MM.1S (cell line): Measurements from ENCODE around the gene DISC1.
"Not testable (repeated sequence)": the region's sequence is repeated elsewhere in the genome, so short reads cannot be mapped to it uniquely, and the experiment has no call there.

Source experiments
- DNase-seq: peaks from one replicate; pipeline ENCODE4 v3.0.0-alpha.2; 2015
- H2AFZ ChIP-seq: fragments of 300-600 bp; sonication (generic); 2 replicates; pipeline ENCODE4 v1.6.0; 2016; ENCODE audit warnings: antibody characterized with exemption, low read length
- H3F3A ChIP-seq: fragments of 300-600 bp; sonication (generic); 2 replicates; pipeline ENCODE4 v1.6.1; 2016; ENCODE audit warnings: mild to moderate bottlenecking, antibody characterized with exemption, low read length, moderate library complexity, mixed read lengths; ENCODE audit not compliant: insufficient read depth
- H3K27ac ChIP-seq: fragments of 300-600 bp; sonication (generic); 2 replicates; pipeline ENCODE4 v1.5.1; 2016; ENCODE audit warnings: mild to moderate bottlenecking, low read length
- H3K27me3 ChIP-seq: fragments of 300-600 bp; sonication (generic); replicated peaks from 2 replicates; pipeline ENCODE4 v1.6.0; 2016; ENCODE audit warnings: low read length; ENCODE audit not compliant: insufficient read depth
- H3K36me3 ChIP-seq: fragments of 300-600 bp; sonication (generic); replicated peaks from 2 replicates; pipeline ENCODE4 v1.6.1; 2016; ENCODE audit warnings: mild to moderate bottlenecking, low read length, mixed read lengths; ENCODE audit not compliant: insufficient read depth
- H3K4me1 ChIP-seq: fragments of 300-600 bp; sonication (generic); 2 replicates; pipeline ENCODE4 v1.6.1; 2016; ENCODE audit warnings: low read length, mixed read lengths
- H3K4me2 ChIP-seq: fragments of 300-600 bp; sonication (generic); 2 replicates; pipeline ENCODE4 v1.6.0; 2016; ENCODE audit warnings: low read depth, low read length
- H3K4me3 ChIP-seq: fragments of 300-600 bp; sonication (generic); 2 replicates; pipeline ENCODE4 v1.5.1; 2016; ENCODE audit warnings: low read length, mixed read lengths
- H3K79me2 ChIP-seq: fragments of 300-600 bp; sonication (generic); 2 replicates; pipeline ENCODE4 v1.6.1; 2016; ENCODE audit warnings: mixed run types, low read length, mixed read lengths
- H3K9ac ChIP-seq: fragments of 300-600 bp; sonication (generic); 2 replicates; pipeline ENCODE4 v1.6.1; 2016; ENCODE audit warnings: low read length, mixed read lengths
- H3K9me2 ChIP-seq: fragments of 300-600 bp; sonication (generic); replicated peaks from 2 replicates; pipeline ENCODE4 v1.6.1; 2016; ENCODE audit warnings: mild to moderate bottlenecking, low read length, mixed read lengths; ENCODE audit not compliant: insufficient read depth
- H3K9me3 ChIP-seq: fragments of 300-600 bp; sonication (generic); replicated peaks from 2 replicates; pipeline ENCODE4 v1.6.1; 2016; ENCODE audit warnings: mild to moderate bottlenecking, low read length, mixed read lengths; ENCODE audit not compliant: insufficient read depth
- H4K20me1 ChIP-seq: fragments of 300-600 bp; sonication (generic); 2 replicates; pipeline ENCODE4 v1.6.1; 2016; ENCODE audit warnings: mild to moderate bottlenecking, low read length, moderate library complexity, mixed read lengths; ENCODE audit not compliant: insufficient read depth
- CTCF ChIP-seq: fragments of 300-600 bp; sonication (generic); IDR thresholded peaks from 2 replicates; pipeline ENCODE4 v1.5.1; 2016; ENCODE audit warnings: antibody characterized with exemption, low read length, mixed read lengths
- EZH2 ChIP-seq: fragments of 300-600 bp; sonication (generic); optimal IDR thresholded peaks from 2 replicates; pipeline ENCODE3; 2017; ENCODE audit warnings: low read depth, mild to moderate bottlenecking, antibody characterized with exemption, low read length, mixed read lengths
- EZH2phosphoT487 ChIP-seq: fragments of 300-600 bp; sonication (generic); IDR thresholded peaks from 2 replicates; pipeline ENCODE4 v1.6.1; 2018; ENCODE audit warnings: antibody characterized with exemption, low read length

Gene DISC1

DNA sequence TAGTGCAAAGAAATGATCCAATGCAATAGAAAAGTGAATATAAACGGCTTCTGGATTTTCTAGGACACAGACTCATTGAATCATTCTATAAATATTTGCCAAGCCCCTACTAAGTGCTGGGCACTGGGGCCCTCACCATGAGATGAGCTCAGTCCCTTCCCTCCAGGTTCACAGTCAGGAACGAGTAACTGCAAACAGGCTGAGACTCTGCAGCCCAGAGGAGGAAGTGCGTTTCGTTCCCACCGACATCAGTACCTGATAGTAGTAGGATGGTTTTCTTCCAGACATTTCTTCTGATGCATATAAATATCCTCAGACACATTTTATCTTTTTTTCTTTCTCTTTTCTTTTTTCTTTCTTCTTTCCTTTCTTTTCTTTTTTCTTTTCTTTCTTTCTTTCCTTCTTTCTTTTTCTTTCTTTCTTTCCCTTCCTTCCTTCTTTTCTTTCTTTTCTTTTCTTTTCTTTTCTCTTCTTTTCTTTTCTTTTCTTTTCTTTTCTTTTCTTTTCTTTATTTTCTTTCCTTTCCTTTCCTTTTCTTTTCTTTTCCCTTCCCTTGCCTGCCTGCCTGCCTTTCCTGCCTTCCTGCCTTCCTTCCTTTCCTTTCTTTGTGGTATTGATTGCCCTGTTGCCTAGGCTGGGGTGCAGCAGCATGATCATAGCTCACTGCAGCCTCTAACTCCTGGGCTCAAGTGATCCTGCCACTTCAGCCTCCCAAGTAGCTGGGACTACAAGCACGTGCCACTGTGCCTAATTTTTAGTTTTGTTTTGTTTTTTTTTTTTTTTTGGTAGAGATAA lies 135.4 kb downstream of the DISC1 start:
- no peak for TF ChIP-seq EZH2phosphoT487
- TF ChIP-seq EZH2: no peak
- no peak for TF ChIP-seq CTCF
- Histone ChIP-seq H3K79me2 (no peaks in the 10 kb centered on the region), H3K4me1 (no peaks in the 10 kb centered on the region), H3K36me3 (no peaks in the 10 kb centered on the region), H3K4me3 (no peak overlapping the region), H3K9me3 (no peaks in the 10 kb centered on the region), H3K9me2 (no peaks in the 10 kb centered on the region), H3F3A (no peaks in the 10 kb centered on the region), H3K27me3 (no peaks in the 10 kb centered on the region), H3K27ac (no peak overlapping the region), H2AFZ (no peak overlapping the region), H3K4me2 (no peak overlapping the region), H4K20me1 (no peaks in the 10 kb centered on the region), H3K9ac (no peak overlapping the region)
- no peak for DNase-seq

- DNase-seq: no peak
- H3K36me3 ChIP-seq: no peaks in the 10 kb centered on the region
- no peaks in the 10 kb centered on the region for H3K9me3 ChIP-seq
- H3K4me2 ChIP-seq: no peak overlapping the region
- no peaks in the 10 kb centered on the region for H4K20me1 ChIP-seq
- TF ChIP-seq EZH2 (no peak), EZH2phosphoT487 (no peak), CTCF (no peak)
- H3K27me3 ChIP-seq: no peaks in the 10 kb centered on the region
- H2AFZ ChIP-seq: no peak overlapping the region
- H3K9me2 ChIP-seq: no peaks in the 10 kb centered on the region
- no peaks in the 10 kb centered on the region for H3K79me2 ChIP-seq
- H3K4me1 ChIP-seq: no peaks in the 10 kb centered on the region
- no peak overlapping the region for H3K4me3 ChIP-seq
- no peaks in the 10 kb centered on the region for H3F3A ChIP-seq
- no peak overlapping the region for H3K9ac ChIP-seq
- no peak overlapping the region for H3K27ac ChIP-seq
These were observed 136.9 kb downstream of the DISC1 start for GRCh38 chr1:231763456-231763855.

GRCh38 chr1:231765825-231766224 lies 139.2 kb downstream of the DISC1 start:
- H3K4me3 ChIP-seq: not testable (repeated sequence)

GRCh38 chr1:231767471-231767870 lies 140.9 kb downstream of the DISC1 start:
- Histone ChIP-seq H3K27me3 (no peaks in the 10 kb centered on the region), H2AFZ (no peak overlapping the region), H3K9me2 (no peaks in the 10 kb centered on the region), H4K20me1 (no peaks in the 10 kb centered on the region), H3K9ac (no peak overlapping the region), H3K4me2 (no peak overlapping the region), H3K4me1 (no peaks in the 10 kb centered on the region), H3K27ac (no peak overlapping the region), H3K79me2 (no peaks in the 10 kb centered on the region), H3K4me3 (no peak overlapping the region), H3F3A (no peaks in the 10 kb centered on the region), H3K36me3 (no peaks in the 10 kb centered on the region), H3K9me3 (no peaks in the 10 kb centered on the region)
- no peak for TF ChIP-seq CTCF
- TF ChIP-seq EZH2phosphoT487: no peak
- TF ChIP-seq EZH2: no peak
- DNase-seq: no peak

More at GRCh38 chr1:231765825-231766224, 139.2 kb downstream of the DISC1 start:
- H3K27me3 ChIP-seq, H2AFZ ChIP-seq, H3K36me3 ChIP-seq, DNase-seq, H3K79me2 ChIP-seq, H4K20me1 ChIP-seq, H3K9me3 ChIP-seq, H3K4me2 ChIP-seq, H3K9ac ChIP-seq, H3F3A ChIP-seq, H3K4me1 ChIP-seq, H3K9me2 ChIP-seq, H3K27ac ChIP-seq: not testable (repeated sequence)
